H1 (cell line): ENCODE data around the gene CLEC2A. TPM values are rescaled to one million over a fixed set of nuclear protein-coding genes. Genes with fewer than 3 reads are reported as not detected.

Source experiments
- CTCF ChIA-PET: fragments of 300-600 bp; sonication (Branson Sonifier 250); formaldehyde crosslinking; loops from one replicate; lab custom pipeline; 2021; ENCODE audit not compliant: partially characterized antibody; lab: Charles Lee
- POLR2A ChIA-PET: fragments of 300-600 bp; sonication (Branson Sonifier 250); formaldehyde crosslinking; loops from one replicate; lab custom pipeline; 2021; ENCODE audit warnings: inconsistent platforms; ENCODE audit not compliant: partially characterized antibody; lab: Charles Lee
- DNase-seq, 2 experiments: peaks; one replicate each; pipeline versions ENCODE4 v3.0.0 to v3.0.0-alpha.2; 2010 to 2022; ENCODE audit warnings: low spot score in 2 of 2, low read depth in 1 of 2, mixed read lengths in 1 of 2
- FAIRE-seq: peaks from 2 replicates; lab custom pipeline; 2011; peaks lifted over from hg19 to GRCh38; lab: Jason Lieb, UNC
- H2AFZ ChIP-seq: 2 replicates; pipeline ENCODE4 v1.8.1; 2012; ENCODE audit warnings: low read length, inconsistent platforms
- H2AK5ac ChIP-seq: 2 replicates; pipeline ENCODE4 v1.6.1; 2013; ENCODE audit warnings: low read depth, low read length
- H2BK120ac ChIP-seq: replicated peaks from 2 replicates; pipeline ENCODE3; 2013; ENCODE audit warnings: low read depth, low read length, inconsistent platforms
- H2BK12ac ChIP-seq: 2 replicates; pipeline ENCODE4 v1.6.1; 2013; ENCODE audit warnings: low read depth, low read length
- H2BK15ac ChIP-seq: 2 replicates; pipeline ENCODE4 v1.6.1; 2013; ENCODE audit warnings: low read length
- H2BK20ac ChIP-seq: 2 replicates; pipeline ENCODE4 v1.6.1; 2013; ENCODE audit warnings: low read length
- H2BK5ac ChIP-seq: 2 replicates; pipeline ENCODE4 v1.6.1; 2013; ENCODE audit warnings: low read depth, low read length
- H3K14ac ChIP-seq: 2 replicates; pipeline ENCODE4 v1.6.1; 2013; ENCODE audit warnings: inconsistent platforms; ENCODE audit not compliant: insufficient read length
- H3K18ac ChIP-seq: 2 replicates; pipeline ENCODE4 v1.6.1; 2013; ENCODE audit warnings: low read length; ENCODE audit errors: extremely low read depth
- H3K23ac ChIP-seq: 2 replicates; pipeline ENCODE4 v1.6.1; 2013; ENCODE audit warnings: inconsistent platforms; ENCODE audit not compliant: insufficient read length
- H3K23me2 ChIP-seq: 2 replicates; pipeline ENCODE4 v1.6.1; 2013; ENCODE audit warnings: low read depth, low read length
- H3K27ac ChIP-seq: 2 replicates; pipeline ENCODE4 v1.6.1; 2011; ENCODE audit warnings: low read depth, low read length, inconsistent platforms
- H3K27me3 ChIP-seq, 4 experiments: replicated peaks in 1 of 4; 1 replicate in 1 of 4; 2 replicates in 3 of 4; pipeline versions ENCODE4 v1.6.1 to v1.8.1; 2011 to 2013; ENCODE audit warnings: low read length in 3 of 4, mild to moderate bottlenecking in 3 of 4, inconsistent platforms in 2 of 4, mixed read lengths in 2 of 4, moderate library complexity in 1 of 4; ENCODE audit not compliant: control insufficient read depth in 3 of 4, insufficient read depth in 3 of 4; ENCODE audit errors: extremely low read depth in 1 of 4
- H3K36me3 ChIP-seq, 4 experiments: 2 replicates each; pipeline versions ENCODE4 v1.6.1 to v1.8.1; 2011 to 2013; ENCODE audit warnings: mild to moderate bottlenecking in 4 of 4, low read length in 3 of 4, moderate library complexity in 2 of 4, control low read depth in 1 of 4, inconsistent platforms in 1 of 4; ENCODE audit not compliant: insufficient read depth in 4 of 4, control insufficient read depth in 2 of 4
- H3K4ac ChIP-seq: replicated peaks from 2 replicates; pipeline ENCODE3; 2013; ENCODE audit warnings: low read length, low read depth, mixed read lengths, inconsistent platforms; ENCODE audit not compliant: insufficient read length
- H3K4me1 ChIP-seq, 4 experiments: replicated peaks in 1 of 4; 1 replicate in 1 of 4; 2 replicates in 3 of 4; pipeline versions ENCODE4 v1.6.1 to v1.8.1; 2011 to 2013; ENCODE audit warnings: low read length in 3 of 4, inconsistent platforms in 2 of 4, mixed read lengths in 1 of 4; ENCODE audit not compliant: insufficient read depth in 4 of 4, control insufficient read depth in 3 of 4
- H3K4me2 ChIP-seq, 2 experiments: 2 replicates each; pipeline versions ENCODE4 v1.6.1 to v1.8.1; 2011 to 2013; ENCODE audit warnings: low read depth in 2 of 2, low read length in 2 of 2, control low read depth in 1 of 2, inconsistent platforms in 1 of 2, mild to moderate bottlenecking in 1 of 2; ENCODE audit not compliant: insufficient read depth in 1 of 2
- H3K4me3 ChIP-seq, 4 experiments: fragments of 200-600, 300-600 bp in 1 of 4; sonication (generic), shearing (Covaris generic), sonication (Bioruptor Twin) in 1 of 4; 2 replicates each; pipeline versions ENCODE4 v1.5.1 to v1.8.1; 2011 to 2016; ENCODE audit warnings: low read length in 4 of 4, low read depth in 3 of 4, control low read depth in 2 of 4, inconsistent platforms in 2 of 4, mild to moderate bottlenecking in 2 of 4, mixed read lengths in 1 of 4, moderate library complexity in 1 of 4; ENCODE audit not compliant: insufficient read depth in 2 of 4; ENCODE audit errors: extremely low read depth in 1 of 4
- H3K56ac ChIP-seq: replicated peaks from 2 replicates; pipeline ENCODE3; 2013; ENCODE audit warnings: low read depth, mild to moderate bottlenecking, mixed read lengths, low read length, inconsistent platforms; ENCODE audit not compliant: insufficient read length
- H3K79me1 ChIP-seq: 2 replicates; pipeline ENCODE4 v1.6.1; 2013; ENCODE audit warnings: low read depth, low read length, control low read depth
- H3K79me2 ChIP-seq, 2 experiments: 2 replicates each; pipeline versions ENCODE4 v1.6.1 to v1.8.1; 2012 to 2013; ENCODE audit warnings: low read length in 2 of 2, mild to moderate bottlenecking in 2 of 2, inconsistent platforms in 1 of 2; ENCODE audit not compliant: insufficient read depth in 2 of 2, control insufficient read depth in 1 of 2
- H3K9ac ChIP-seq, 4 experiments: replicated peaks in 1 of 4; 1 replicate in 1 of 4; 2 replicates in 3 of 4; pipeline versions ENCODE4 v1.6.1 to v1.8.1; 2011 to 2013; ENCODE audit warnings: low read depth in 3 of 4, low read length in 3 of 4, control low read depth in 2 of 4, mild to moderate bottlenecking in 2 of 4, moderate library complexity in 2 of 4, inconsistent platforms in 1 of 4; ENCODE audit errors: extremely low read depth in 1 of 4
- H3K9me3 ChIP-seq, 2 experiments: 2 replicates each; pipeline versions ENCODE4 v1.6.1 to v1.8.1; 2012 to 2013; ENCODE audit warnings: mild to moderate bottlenecking in 2 of 2, moderate library complexity in 2 of 2, control low read depth in 1 of 2, inconsistent platforms in 1 of 2, low read depth in 1 of 2, low read length in 1 of 2, mixed read lengths in 1 of 2; ENCODE audit not compliant: insufficient read depth in 2 of 2
- H4K20me1 ChIP-seq, 2 experiments: replicated peaks in 1 of 2; 2 replicates each; pipeline versions ENCODE3 to v1.8.1; 2011 to 2013; ENCODE audit warnings: inconsistent platforms in 2 of 2, low read length in 2 of 2, mild to moderate bottlenecking in 1 of 2; ENCODE audit not compliant: insufficient read depth in 2 of 2, control insufficient read depth in 1 of 2
- H4K5ac ChIP-seq: 2 replicates; pipeline ENCODE4 v1.6.1; 2013; ENCODE audit warnings: low read length, low read depth, mixed read lengths, inconsistent platforms; ENCODE audit not compliant: insufficient read length
- H4K8ac ChIP-seq: 2 replicates; pipeline ENCODE4 v1.8.0; 2013; ENCODE audit warnings: mild to moderate bottlenecking, moderate library complexity, low read length, inconsistent platforms; ENCODE audit not compliant: insufficient read depth; ENCODE audit errors: extremely low read depth
- H4K91ac ChIP-seq: replicated peaks from 2 replicates; pipeline ENCODE3; 2013; ENCODE audit warnings: low read length, mixed read lengths, inconsistent platforms; ENCODE audit not compliant: insufficient read length
- BCL11A ChIP-seq, 2 experiments: IDR thresholded peaks; one replicate each; pipeline ENCODE4 v1.6.1; 2011; ENCODE audit warnings: low read depth in 2 of 2, low read length in 2 of 2, mild to moderate bottlenecking in 2 of 2
- EZH2 ChIP-seq: fragments of 200-600 bp; sonication (generic); IDR thresholded peaks from 2 replicates; pipeline ENCODE4 v1.7.1; 2012; ENCODE audit warnings: low read depth, mild to moderate bottlenecking, moderate library complexity, low read length, inconsistent platforms; ENCODE audit not compliant: severe bottlenecking
- FOSL1 ChIP-seq: IDR thresholded peaks from 2 replicates; pipeline ENCODE4 v1.6.1; 2011; ENCODE audit warnings: mild to moderate bottlenecking, low read depth, low read length, moderate library complexity; ENCODE audit not compliant: insufficient read depth
- GTF2F1 ChIP-seq: IDR thresholded peaks from 2 replicates; pipeline ENCODE4 v1.6.1; 2012; ENCODE audit warnings: low read depth, low read length, improper control_type of control experiment, borderline replicate concordance
- HDAC2 ChIP-seq, 2 experiments: fragments of 300-600 bp in 1 of 2; sonication (generic) in 1 of 2; IDR thresholded peaks; 2 replicates each; pipeline ENCODE4 v1.6.1; 2011 to 2012; ENCODE audit warnings: low read depth in 2 of 2, low read length in 2 of 2, mild to moderate bottlenecking in 2 of 2, moderate library complexity in 2 of 2, borderline replicate concordance in 1 of 2, inconsistent platforms in 1 of 2
- JUN ChIP-seq: IDR thresholded peaks from 2 replicates; pipeline ENCODE4 v1.6.1; 2011; ENCODE audit warnings: low read depth, mild to moderate bottlenecking, improper control_type of control experiment, low read length
- KDM4A ChIP-seq: IDR thresholded peaks from one replicate; pipeline ENCODE4 v1.7.1; 2012; ENCODE audit warnings: low read depth, mild to moderate bottlenecking, moderate library complexity, low read length, inconsistent platforms; ENCODE audit not compliant: severe bottlenecking
- NANOG ChIP-seq: IDR thresholded peaks from 2 replicates; pipeline ENCODE4 v1.6.1; 2011; ENCODE audit warnings: low read length, low read depth, mild to moderate bottlenecking, inconsistent platforms; ENCODE audit not compliant: insufficient read depth, poor library complexity, severe bottlenecking
- RFX5 ChIP-seq: IDR thresholded peaks from 2 replicates; pipeline ENCODE4 v1.6.1; 2011; ENCODE audit warnings: low read depth, low read length, improper control_type of control experiment, borderline replicate concordance
- SP2 ChIP-seq: IDR thresholded peaks from 2 replicates; pipeline ENCODE4 v1.6.1; 2012; ENCODE audit warnings: mild to moderate bottlenecking, low read length, inconsistent platforms
- SUZ12 ChIP-seq: fragments of 200-600 bp; sonication (generic); IDR thresholded peaks from 2 replicates; pipeline ENCODE4 v1.6.1; 2012; ENCODE audit warnings: mild to moderate bottlenecking, inconsistent platforms, low read length, moderate library complexity, mixed read lengths
- ZNF274 ChIP-seq: IDR thresholded peaks from 2 replicates; pipeline ENCODE4 v1.7.0; 2012; ENCODE audit warnings: low read length, borderline replicate concordance; ENCODE audit errors: extremely low read depth
- WGBS, 2 experiments: shearing (Covaris generic) in 1 of 2; methylation state at CpG; one replicate each; pipeline versions ENCODE4 v1.1.6 to v1.1.7; 2013 to 2015; ENCODE audit warnings: low lambda C conversion rate in 2 of 2, mixed read lengths in 2 of 2, inconsistent platforms in 1 of 2, low coverage in 1 of 2, missing lambda C conversion rate in 1 of 2; ENCODE audit not compliant: insufficient replicate concordance in 2 of 2, insufficient coverage in 1 of 2, insufficient read length in 1 of 2; ENCODE audit errors: extremely low coverage in 1 of 2, missing lambda C conversion rate in 1 of 2; 5-methylcytosine and 5-hydroxymethylcytosine counted together
- polyA plus RNA-seq, 7 experiments: library from polyadenylated mRNA; depleted of rRNA in 3 of 7; stranded (reverse) in 5 of 7; unstranded in 2 of 7; fragments of >200 nt in 5 of 7; fragments of 200-250 nt in 2 of 7; gene quantifications; 1 replicate in 5 of 7; 2 replicates in 1 of 7; 4 replicates in 1 of 7; pipeline versions ENCODE4 v1.2.1 to v1.2.3, GENCODE V29; 2011 to 2013; ENCODE audit warnings: missing spikeins in 2 of 7, mixed read lengths in 2 of 7
- total RNA-seq: library from RNA; stranded (reverse); fragmentation: NEBNext Ultra II Directional; extraction: Animal tissue kit (Norgen Biotek cat#: 25700); gene quantifications from 2 replicates; pipeline ENCODE4 v1.2.1, GENCODE V29; 2021

The CLEC2A gene
- total and polyA plus RNA-seq, 2 of the 8 experiments (the other 6 are each of a cell fraction or from before 2014, with no cell fraction given): 0.63 to 3.7 TPM

DNA sequence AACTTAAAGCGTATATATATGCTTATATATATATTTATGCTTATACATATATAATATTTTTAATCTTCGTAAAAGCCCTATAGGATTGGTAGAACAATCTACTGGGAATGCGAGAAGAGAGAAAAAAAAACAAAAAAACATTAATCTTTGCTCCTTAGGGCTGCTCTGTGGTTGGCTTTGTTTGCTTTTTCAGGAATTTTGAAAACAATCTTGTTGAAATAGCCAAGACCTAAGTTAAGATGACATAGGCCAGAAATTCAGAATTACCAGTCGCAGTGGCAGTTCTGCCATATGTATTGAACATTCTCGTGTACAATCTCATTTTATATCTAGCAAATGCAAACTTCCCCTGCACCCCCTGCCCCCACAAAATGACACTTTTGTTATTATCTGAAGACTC is 50.2 kb downstream of the CLEC2A start:
- Histone ChIP-seq H4K8ac (no peak overlapping the region), H2AFZ (no peak overlapping the region), H2BK5ac (no peak overlapping the region), H3K23ac (no peak overlapping the region), H2BK120ac (no peak overlapping the region), H2BK15ac (no peak overlapping the region), H3K79me1 (no peaks in the 10 kb centered on the region), H3K27me3 (no peaks in the 10 kb centered on the region), H3K4ac (no peak overlapping the region), H3K9me3 (no peaks in the 10 kb centered on the region), H3K27ac (no peak overlapping the region), H3K4me3 (no peak overlapping the region), H3K4me1 (peaks cover 0 to 6% (median under 1%) of the 10 kb centered on the region in 4 experiments; a peak in 2 of 7 replicates), H2BK20ac (no peak overlapping the region), H4K5ac (no peak overlapping the region), H3K36me3 (no peaks in the 10 kb centered on the region), H2BK12ac (no peak overlapping the region), H3K9ac (no peak overlapping the region), H3K56ac (no peak overlapping the region), H3K14ac (no peak overlapping the region), H4K91ac (no peak overlapping the region), H3K18ac (no peak overlapping the region), H3K4me2 (no peak overlapping the region), H3K79me2 (no peaks in the 10 kb centered on the region), H4K20me1 (no peaks in the 10 kb centered on the region), H2AK5ac (no peak overlapping the region), H3K23me2 (no peaks in the 10 kb centered on the region)
- ChIA-PET POLR2A (no interaction called here), CTCF (interaction anchor here (1.1 kb wide), 1 partner anchor 131 kb away, joined by 3 read pairs; no protein-coding TSS in a partner anchor)
- 88% methylated on average over 5 of the region's 5 CpGs; no CpG with 5 or more reads in 1 of the 2 experiments for WGBS, 2 experiments
- FAIRE-seq (no peak), DNase-seq (no peak)
- TF ChIP-seq GTF2F1 (no peak), EZH2 (no peak), FOSL1 (no peak), SP2 (no peak), HDAC2 (IDR thresholded peaks at IDR 0.05; ENCODE audit: borderline replicate concordance in 1 of 2, low read depth in 2 of 2, low read length in 2 of 2) (no peak), JUN (no peak), BCL11A (IDR thresholded peaks at IDR 0.05; ENCODE audit: low read depth in 2 of 2, low read length in 2 of 2) (no peak), KDM4A (no peak), ZNF274 (no peak), RFX5 (no peak), SUZ12 (no peak), NANOG (no peak)
